GM12873 (cell line): ENCODE results near the gene ZNF511.

Experiments used
- TF ChIP-seq, protein P1 (sequence below): IDR thresholded peaks from 2 replicates; pipeline ENCODE4 v1.5.1; 2012; ENCODE audit warnings: low read depth, mild to moderate bottlenecking, moderate library complexity, low read length, control low read depth; ENCODE audit not compliant: insufficient read depth; ENCODE audit errors: missing control alignments

The ZNF511 gene

DNA sequence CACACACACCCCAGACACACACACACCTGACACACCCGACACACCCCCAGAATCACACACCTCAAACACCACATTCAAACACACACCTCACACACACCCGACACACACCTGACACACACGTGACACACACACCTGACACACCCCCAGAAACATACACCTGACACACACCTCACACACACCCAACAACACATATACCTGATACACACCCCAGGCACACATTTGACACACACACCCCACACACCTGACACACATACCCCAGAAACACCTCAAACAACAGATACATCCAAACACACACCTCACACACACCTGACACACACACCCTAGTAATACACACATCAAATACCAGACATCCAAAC is 28.6 kb downstream of the ZNF511 start:
- TF ChIP-seq, protein P1, sequence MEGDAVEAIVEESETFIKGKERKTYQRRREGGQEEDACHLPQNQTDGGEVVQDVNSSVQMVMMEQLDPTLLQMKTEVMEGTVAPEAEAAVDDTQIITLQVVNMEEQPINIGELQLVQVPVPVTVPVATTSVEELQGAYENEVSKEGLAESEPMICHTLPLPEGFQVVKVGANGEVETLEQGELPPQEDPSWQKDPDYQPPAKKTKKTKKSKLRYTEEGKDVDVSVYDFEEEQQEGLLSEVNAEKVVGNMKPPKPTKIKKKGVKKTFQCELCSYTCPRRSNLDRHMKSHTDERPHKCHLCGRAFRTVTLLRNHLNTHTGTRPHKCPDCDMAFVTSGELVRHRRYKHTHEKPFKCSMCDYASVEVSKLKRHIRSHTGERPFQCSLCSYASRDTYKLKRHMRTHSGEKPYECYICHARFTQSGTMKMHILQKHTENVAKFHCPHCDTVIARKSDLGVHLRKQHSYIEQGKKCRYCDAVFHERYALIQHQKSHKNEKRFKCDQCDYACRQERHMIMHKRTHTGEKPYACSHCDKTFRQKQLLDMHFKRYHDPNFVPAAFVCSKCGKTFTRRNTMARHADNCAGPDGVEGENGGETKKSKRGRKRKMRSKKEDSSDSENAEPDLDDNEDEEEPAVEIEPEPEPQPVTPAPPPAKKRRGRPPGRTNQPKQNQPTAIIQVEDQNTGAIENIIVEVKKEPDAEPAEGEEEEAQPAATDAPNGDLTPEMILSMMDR: no peak

DNA sequence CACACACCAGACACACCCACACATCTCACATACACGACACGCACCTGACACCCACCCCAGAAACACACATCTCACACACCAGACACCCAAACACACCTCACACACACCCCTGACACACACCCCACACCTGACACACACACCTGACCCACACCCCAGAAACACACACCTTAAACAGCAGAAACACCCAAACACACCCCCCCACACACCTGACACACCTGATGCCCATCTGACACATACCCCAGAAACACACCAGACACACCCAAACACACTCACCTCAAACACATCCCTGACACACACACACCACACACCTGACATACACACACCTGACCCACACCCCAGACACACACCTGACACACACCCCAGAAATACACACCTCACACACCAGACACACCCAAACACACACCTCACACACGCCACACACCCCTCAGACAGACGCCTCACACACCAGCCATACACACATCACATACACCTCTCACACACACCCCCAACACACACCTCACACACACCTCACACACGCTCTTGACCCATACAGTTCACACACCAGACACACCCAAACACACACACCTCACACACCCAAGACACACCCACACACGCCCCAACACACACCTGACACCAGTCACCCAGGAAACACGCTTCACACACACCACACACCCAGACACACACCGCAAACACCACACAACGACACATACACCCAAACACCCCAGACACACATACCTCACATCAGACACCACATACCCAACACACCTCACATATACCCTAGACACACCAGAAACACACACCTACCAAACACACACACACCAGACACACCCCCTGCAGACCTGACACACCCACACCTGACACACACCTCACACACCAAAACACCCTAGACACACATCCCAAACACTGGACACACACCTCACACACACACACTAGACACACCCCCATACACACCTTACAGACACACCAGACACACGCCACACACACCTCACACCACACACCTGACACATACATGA is 29.7 kb downstream of the ZNF511 start:
- TF ChIP-seq, protein P1: no peak

DNA sequence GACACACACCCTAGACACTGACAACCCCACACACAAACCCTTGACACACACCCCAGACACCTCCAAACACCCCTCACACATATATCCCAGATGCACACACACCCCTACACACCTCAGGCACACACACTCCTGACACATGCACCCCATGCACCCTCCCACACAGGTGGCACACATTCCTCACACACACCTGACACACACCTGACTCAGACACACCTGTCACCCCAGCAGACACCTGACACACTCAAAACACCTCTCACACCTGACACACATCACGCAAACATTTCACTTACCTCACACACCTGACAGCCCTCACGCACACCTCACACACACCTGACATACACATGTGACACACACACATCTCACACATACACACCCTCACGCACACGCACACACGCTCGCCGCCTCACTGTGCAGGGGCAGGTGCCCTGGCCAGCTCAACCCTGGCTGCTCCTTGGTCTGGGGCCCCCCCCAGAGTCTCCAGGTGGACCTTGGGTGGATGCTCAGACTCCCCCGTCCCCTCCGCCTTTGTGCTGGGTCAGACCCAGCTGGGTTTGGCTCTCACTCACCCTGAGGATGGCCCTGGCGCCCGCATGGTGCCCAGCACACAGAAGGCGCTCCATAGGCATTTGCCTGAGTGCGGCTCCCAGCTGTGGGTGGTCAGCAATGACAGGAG is 31.1 kb downstream of the ZNF511 start:
- TF ChIP-seq, protein P1: no peak

DNA sequence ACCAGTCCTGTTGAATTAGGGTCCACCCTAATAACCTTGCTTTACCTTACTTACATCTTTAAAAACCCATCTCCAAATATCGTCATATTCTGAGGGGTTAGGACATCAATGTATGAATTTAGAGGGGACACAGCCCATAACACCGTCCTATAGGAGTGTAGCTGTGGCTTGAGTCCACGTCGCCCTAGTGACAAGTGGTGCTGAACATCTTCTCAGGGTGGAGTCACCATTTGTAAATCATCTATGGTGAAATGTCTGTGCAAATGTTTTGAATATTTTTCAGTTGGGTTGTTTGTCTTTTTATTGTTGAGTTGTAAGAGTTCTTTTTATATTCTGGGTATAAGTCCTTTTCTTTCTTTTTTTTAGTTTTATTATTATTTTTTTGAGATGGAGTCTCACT is 33.3 kb downstream of the ZNF511 start:
- TF ChIP-seq, protein P1: no peak

DNA sequence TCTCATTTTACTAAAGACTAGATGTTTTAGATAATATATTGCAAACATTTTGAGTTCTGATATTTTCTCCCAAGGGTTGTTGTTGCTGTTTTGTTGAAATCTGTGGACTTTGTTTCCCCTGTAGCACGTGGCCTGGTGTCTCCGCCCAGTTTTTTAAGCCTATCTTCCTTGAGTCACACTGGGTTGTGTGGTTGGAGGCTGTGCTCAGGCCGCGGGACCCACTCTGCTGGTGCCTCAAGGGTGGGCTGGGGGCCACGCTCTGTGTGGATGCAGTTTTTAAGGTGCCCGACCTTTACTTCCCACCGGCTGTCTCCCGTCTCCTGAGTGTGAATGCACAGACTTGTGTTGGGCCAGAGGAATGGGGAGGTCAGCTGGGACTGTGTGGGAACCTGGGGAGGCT is 34.2 kb downstream of the ZNF511 start:
- TF ChIP-seq, protein P1: no peak

DNA sequence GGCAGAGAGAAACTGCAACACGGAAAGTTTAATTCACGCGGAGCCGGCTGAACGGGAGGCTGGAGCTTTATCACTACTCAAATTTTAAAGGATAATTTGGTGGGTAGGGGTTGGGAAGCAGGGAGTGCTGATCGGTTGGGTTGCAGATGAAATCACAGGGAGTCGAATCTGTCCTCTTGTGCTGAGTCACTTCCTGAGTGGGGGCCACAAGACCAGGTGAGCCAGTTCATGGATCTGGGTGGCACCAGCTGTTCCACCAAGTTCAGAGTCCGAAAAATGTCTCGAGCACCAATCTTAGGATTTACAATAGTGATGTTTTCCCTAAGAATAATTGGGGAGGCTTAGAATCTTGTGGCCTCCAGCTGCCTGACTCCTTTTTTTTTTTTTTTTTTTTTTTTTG is 34.8 kb downstream of the ZNF511 start:
- TF ChIP-seq, protein P1: no peak

DNA sequence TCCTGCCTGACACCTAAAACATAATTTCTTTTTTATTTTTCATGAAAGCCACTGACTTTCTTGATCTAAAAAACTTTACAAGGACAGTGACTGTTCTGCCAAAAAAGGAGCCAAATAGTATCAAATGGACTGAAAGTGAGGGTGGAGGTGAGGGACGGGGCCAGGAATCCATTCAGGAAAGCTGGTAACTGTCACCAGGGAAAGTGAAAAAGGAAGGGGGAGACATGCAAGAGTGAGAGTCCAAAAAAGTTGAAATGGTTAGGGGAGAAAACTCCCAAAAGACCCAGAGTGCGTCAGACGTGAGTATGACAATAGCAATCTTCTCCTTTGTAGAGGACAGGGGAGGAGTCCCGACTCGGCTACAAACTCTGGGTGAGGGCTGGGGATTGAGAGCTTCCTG is 35.5 kb downstream of the ZNF511 start:
- TF ChIP-seq, protein P1: no peak
